ENCODE results near the gene UAP1L1. TPM values are rescaled to one million over a fixed set of nuclear protein-coding genes. Genes with fewer than 3 reads are reported as not detected.

Gene UAP1L1
- total and polyA plus RNA-seq, 2 of the 8 experiments (the other 6 are each of a cell fraction or from before 2014, with no cell fraction given): 2.0 to 5.4 TPM

GRCh38 chr9:137067860-137068538 lies 9.3 kb upstream of the UAP1L1 start (continued):
- TF ChIP-seq TBP (IDR thresholded peaks at IDR 0.05; ENCODE audit: low read depth, low read length): 0 out of 2 replicates have a peak, but pooled peaks have one; percentile 14
- peak in 1 of 2 experiments; percentile 47; a peak in 1 of 4 replicates for TF ChIP-seq SIN3A (conservative IDR thresholded peaks at IDR 0.05 in 1 of 2, IDR thresholded peaks at IDR 0.05 in 1 of 2; ENCODE audit: low read depth in 1 of 2, low read length in 2 of 2)
- 0 out of 4 replicates have a peak, but pooled peaks of 1 of the 2 experiments have one; percentile 15 for TF ChIP-seq HDAC2 (IDR thresholded peaks at IDR 0.05; ENCODE audit: borderline replicate concordance in 1 of 2, low read depth in 2 of 2, low read length in 2 of 2)
